Measurements from ENCODE around the gene ESR1. TPM values are rescaled to one million over a fixed set of nuclear protein-coding genes. Genes with fewer than 3 reads are reported as not detected.

The ESR1 gene
- total RNA-seq, 1 experiment from 2014 or later: 0.98 TPM

- ATAC-seq (no peak), DNase-seq (ENCODE audit: low spot score) (no peak)
- ChIA-PET CTCF (interaction anchor here (0.8 kb wide), 1 partner anchor 11 kb away, joined by 3 read pairs; no protein-coding TSS in a partner anchor), POLR2A (interaction anchor here (0.7 kb wide), 1 partner anchor 9 kb away, joined by 5 read pairs; no protein-coding TSS in a partner anchor)
- TF ChIP-seq NR3C1 (CRISPR knock-in tag; conservative IDR thresholded peaks at IDR 0.05; ENCODE audit: low read depth): no peak
- no peak for TF ChIP-seq CTCF (IDR thresholded peaks at IDR 0.05)
- no peak for TF ChIP-seq SOX15 (CRISPR knock-in tag; IDR thresholded peaks at IDR 0.05)
- no peak for TF ChIP-seq NFE2L1 (CRISPR knock-in tag; IDR thresholded peaks at IDR 0.05)
- no peak for TF ChIP-seq FOXK1 (CRISPR knock-in tag; IDR thresholded peaks at IDR 0.05)
- no peak for TF ChIP-seq MAX (CRISPR knock-in tag; IDR thresholded peaks at IDR 0.05)
- TF ChIP-seq MYBL2 (CRISPR knock-in tag; IDR thresholded peaks at IDR 0.05): no peak
- no peak for TF ChIP-seq CBFB (CRISPR knock-in tag; IDR thresholded peaks at IDR 0.05; ENCODE audit: low read depth)
- no peak for TF ChIP-seq HMGXB4 (CRISPR knock-in tag; IDR thresholded peaks at IDR 0.05)
- no peak for TF ChIP-seq ZNF281 (CRISPR knock-in tag; IDR thresholded peaks at IDR 0.05)
- TF ChIP-seq FOXJ3 (CRISPR knock-in tag; IDR thresholded peaks at IDR 0.05; ENCODE audit: borderline replicate concordance): no peak
- TF ChIP-seq ATF6 (CRISPR knock-in tag; IDR thresholded peaks at IDR 0.05): no peak
- no peak for TF ChIP-seq AR (CRISPR knock-in tag; IDR thresholded peaks at IDR 0.05)
- no peak for TF ChIP-seq ZNF138 (CRISPR knock-in tag; conservative IDR thresholded peaks at IDR 0.05)
- no peak for TF ChIP-seq OVOL2 (CRISPR knock-in tag; IDR thresholded peaks at IDR 0.05; ENCODE audit: borderline replicate concordance)
- no peak for TF ChIP-seq PREB (CRISPR knock-in tag; IDR thresholded peaks at IDR 0.05; ENCODE audit: borderline replicate concordance)
- no peak for TF ChIP-seq ATF3 (CRISPR knock-in tag; conservative IDR thresholded peaks at IDR 0.05)
- TF ChIP-seq E2F1 (CRISPR knock-in tag; IDR thresholded peaks at IDR 0.05): no peak
- no peak for TF ChIP-seq SP1 (CRISPR knock-in tag; conservative IDR thresholded peaks at IDR 0.05)
- no peak for TF ChIP-seq SMAD4 (CRISPR knock-in tag; IDR thresholded peaks at IDR 0.05)
- H3K27ac Mint-ChIP-seq: no peak overlapping the region
- H3K9me3 Mint-ChIP-seq: no peaks in the 10 kb centered on the region
- no peaks in the 10 kb centered on the region for H3K27me3 Mint-ChIP-seq (ENCODE audit: low read depth)
- H3K4me1 Mint-ChIP-seq: peaks cover 3% of the 10 kb centered on the region
- no peaks in the 10 kb centered on the region for H3K36me3 Mint-ChIP-seq
- H3K4me3 Mint-ChIP-seq: no peak overlapping the region
Observed at GRCh38 chr6:152176268-152176667, 368.8 kb downstream of the ESR1 start.
